Measurements from ENCODE around the gene WDR38. TPM values are rescaled to one million over a fixed set of nuclear protein-coding genes. Genes with fewer than 3 reads are reported as not detected.

The WDR38 gene
- total and polyA plus RNA-seq, 4 donors: not detected

DNA sequence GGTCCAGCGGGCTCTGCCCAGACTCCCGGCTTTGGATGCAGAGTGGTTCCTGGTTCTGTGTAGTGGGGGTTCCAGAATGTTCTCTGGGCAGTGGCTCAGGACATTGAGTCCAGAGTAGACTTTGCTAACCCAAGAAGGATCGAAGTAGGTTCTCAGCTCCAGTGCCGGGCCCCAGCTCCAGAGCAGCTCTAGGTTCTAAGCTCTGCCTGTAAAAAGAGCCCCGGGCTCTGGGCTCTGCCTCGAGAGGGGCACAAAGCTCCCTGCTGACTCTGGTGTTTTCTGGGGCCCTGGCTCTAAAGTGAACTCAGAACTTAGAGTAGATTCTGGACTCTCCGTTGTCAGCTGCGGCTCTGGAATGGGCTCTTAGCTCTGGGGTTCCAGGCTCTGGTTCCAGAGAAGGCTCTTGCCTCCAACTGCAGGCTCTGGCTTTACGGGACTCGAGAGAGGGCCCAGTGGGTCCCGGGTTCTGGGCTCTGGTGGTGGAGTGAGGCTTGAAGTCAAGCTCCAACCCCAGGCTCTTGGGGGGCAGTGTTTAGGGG, 414 bp downstream of the WDR38 start:
- Histone ChIP-seq H3K36me3 (ENCODE audit: control insufficient read depth in 4 of 4, insufficient read depth in 3 of 4, low read depth in 1 of 4, low read length in 3 of 4) (peaks cover 4 to 22% (median 13%) of the 10 kb centered on the region in 4 donors), H3K4me1 (ENCODE audit: control insufficient read depth in 4 of 4, insufficient read depth in 4 of 4, low read length in 3 of 4) (peaks cover 2 to 13% (median 10%) of the 10 kb centered on the region in 4 donors), H3K4me3 (ENCODE audit: low read depth in 1 of 3, low read length in 3 of 3) (peak overlapping the region in 1 of 3 donors; percentile 49), H3K27me3 (ENCODE audit: control insufficient read depth in 4 of 4, insufficient read depth in 4 of 4, low read length in 3 of 4) (peaks cover 0 to 2% (median 0%) of the 10 kb centered on the region in 4 donors), H3K9ac (ENCODE audit: low read depth in 1 of 2, low read length in 2 of 2) (no peak overlapping the region), H3K27ac (ENCODE audit: low read depth in 1 of 2, low read length in 2 of 2) (no peak overlapping the region), H3K9me3 (ENCODE audit: control insufficient read depth in 4 of 4, low read length in 3 of 4) (no peaks in the 10 kb centered on the region)
- 62% methylated on average over 11 of the region's 11 CpGs for WGBS
- no peak for DNase-seq (ENCODE audit: low spot score)
- TF ChIP-seq, protein P1, sequence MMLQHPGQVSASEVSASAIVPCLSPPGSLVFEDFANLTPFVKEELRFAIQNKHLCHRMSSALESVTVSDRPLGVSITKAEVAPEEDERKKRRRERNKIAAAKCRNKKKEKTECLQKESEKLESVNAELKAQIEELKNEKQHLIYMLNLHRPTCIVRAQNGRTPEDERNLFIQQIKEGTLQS (IDR thresholded peaks at IDR 0.05): no peak
- TF ChIP-seq RAD21 (IDR thresholded peaks at IDR 0.05) (no peak), RXRA (IDR thresholded peaks at IDR 0.05) (no peak), FOXA1 (IDR thresholded peaks at IDR 0.05) (no peak), HNF4G (IDR thresholded peaks at IDR 0.05) (no peak), SP1 (IDR thresholded peaks at IDR 0.05) (no peak), HNF4A (conservative IDR thresholded peaks at IDR 0.05) (no peak), MAX (IDR thresholded peaks at IDR 0.05) (no peak)
- TF ChIP-seq, protein P2, sequence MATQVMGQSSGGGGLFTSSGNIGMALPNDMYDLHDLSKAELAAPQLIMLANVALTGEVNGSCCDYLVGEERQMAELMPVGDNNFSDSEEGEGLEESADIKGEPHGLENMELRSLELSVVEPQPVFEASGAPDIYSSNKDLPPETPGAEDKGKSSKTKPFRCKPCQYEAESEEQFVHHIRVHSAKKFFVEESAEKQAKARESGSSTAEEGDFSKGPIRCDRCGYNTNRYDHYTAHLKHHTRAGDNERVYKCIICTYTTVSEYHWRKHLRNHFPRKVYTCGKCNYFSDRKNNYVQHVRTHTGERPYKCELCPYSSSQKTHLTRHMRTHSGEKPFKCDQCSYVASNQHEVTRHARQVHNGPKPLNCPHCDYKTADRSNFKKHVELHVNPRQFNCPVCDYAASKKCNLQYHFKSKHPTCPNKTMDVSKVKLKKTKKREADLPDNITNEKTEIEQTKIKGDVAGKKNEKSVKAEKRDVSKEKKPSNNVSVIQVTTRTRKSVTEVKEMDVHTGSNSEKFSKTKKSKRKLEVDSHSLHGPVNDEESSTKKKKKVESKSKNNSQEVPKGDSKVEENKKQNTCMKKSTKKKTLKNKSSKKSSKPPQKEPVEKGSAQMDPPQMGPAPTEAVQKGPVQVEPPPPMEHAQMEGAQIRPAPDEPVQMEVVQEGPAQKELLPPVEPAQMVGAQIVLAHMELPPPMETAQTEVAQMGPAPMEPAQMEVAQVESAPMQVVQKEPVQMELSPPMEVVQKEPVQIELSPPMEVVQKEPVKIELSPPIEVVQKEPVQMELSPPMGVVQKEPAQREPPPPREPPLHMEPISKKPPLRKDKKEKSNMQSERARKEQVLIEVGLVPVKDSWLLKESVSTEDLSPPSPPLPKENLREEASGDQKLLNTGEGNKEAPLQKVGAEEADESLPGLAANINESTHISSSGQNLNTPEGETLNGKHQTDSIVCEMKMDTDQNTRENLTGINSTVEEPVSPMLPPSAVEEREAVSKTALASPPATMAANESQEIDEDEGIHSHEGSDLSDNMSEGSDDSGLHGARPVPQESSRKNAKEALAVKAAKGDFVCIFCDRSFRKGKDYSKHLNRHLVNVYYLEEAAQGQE (IDR thresholded peaks at IDR 0.05): no peak

DNA sequence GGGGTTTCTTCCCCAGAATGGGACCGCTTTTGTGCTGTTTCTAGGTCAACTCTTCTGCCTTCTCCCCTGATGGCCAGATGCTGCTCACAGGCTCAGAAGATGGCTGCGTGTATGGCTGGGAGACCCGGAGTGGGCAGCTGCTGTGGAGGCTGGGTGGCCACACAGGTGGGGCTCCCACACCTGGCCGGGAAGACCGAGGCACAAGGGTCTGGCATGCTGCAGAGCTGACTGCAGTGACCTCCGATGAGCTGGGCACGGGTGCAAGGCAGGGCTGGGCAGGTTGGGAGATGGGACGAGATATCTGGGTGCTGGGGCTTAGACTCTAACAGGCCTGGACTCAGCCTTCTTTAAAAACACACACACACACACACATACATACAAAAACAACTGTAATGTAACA, 901 bp downstream of the WDR38 start:
- H3K9me3 ChIP-seq (ENCODE audit: control insufficient read depth in 4 of 4, low read length in 3 of 4): no peaks in the 10 kb centered on the region
- 86% methylated on average over 8 of the region's 8 CpGs for WGBS
- H3K4me1 ChIP-seq (ENCODE audit: control insufficient read depth in 4 of 4, insufficient read depth in 4 of 4, low read length in 3 of 4): peaks cover 2 to 13% (median 10%) of the 10 kb centered on the region in 4 donors
- H3K27me3 ChIP-seq (ENCODE audit: control insufficient read depth in 4 of 4, insufficient read depth in 4 of 4, low read length in 3 of 4): no peaks in the 10 kb centered on the region
- H3K36me3 ChIP-seq (ENCODE audit: control insufficient read depth in 4 of 4, insufficient read depth in 3 of 4, low read depth in 1 of 4, low read length in 3 of 4): peaks cover 9 to 27% (median 16%) of the 10 kb centered on the region in 4 donors
- no peak overlapping the region for H3K9ac ChIP-seq (ENCODE audit: low read depth in 1 of 2, low read length in 2 of 2)
- no peak overlapping the region for H3K4me3 ChIP-seq (ENCODE audit: low read depth in 1 of 3, low read length in 3 of 3)
- H3K27ac ChIP-seq (ENCODE audit: low read depth in 1 of 2, low read length in 2 of 2): no peak overlapping the region
- DNase-seq (ENCODE audit: low spot score): no peak
- TF ChIP-seq SP1 (IDR thresholded peaks at IDR 0.05) (no peak), FOXA2 (IDR thresholded peaks at IDR 0.05) (no peak), GABPA (IDR thresholded peaks at IDR 0.05 in 1 of 2, conservative IDR thresholded peaks at IDR 0.05 in 1 of 2) (no peak), FOXA1 (IDR thresholded peaks at IDR 0.05) (no peak), RXRA (IDR thresholded peaks at IDR 0.05) (no peak), YY1 (IDR thresholded peaks at IDR 0.05) (no peak), NR2F2 (IDR thresholded peaks at IDR 0.05) (no peak), HNF4G (IDR thresholded peaks at IDR 0.05) (no peak), MAX (IDR thresholded peaks at IDR 0.05) (no peak), EGR1 (IDR thresholded peaks at IDR 0.05; ENCODE audit: low read depth in 2 of 2) (no peak), JUND (IDR thresholded peaks at IDR 0.05) (no peak), RAD21 (IDR thresholded peaks at IDR 0.05) (no peak), HNF4A (conservative IDR thresholded peaks at IDR 0.05) (no peak), TAF1 (conservative IDR thresholded peaks at IDR 0.05) (no peak)
- TF ChIP-seq, protein P3, sequence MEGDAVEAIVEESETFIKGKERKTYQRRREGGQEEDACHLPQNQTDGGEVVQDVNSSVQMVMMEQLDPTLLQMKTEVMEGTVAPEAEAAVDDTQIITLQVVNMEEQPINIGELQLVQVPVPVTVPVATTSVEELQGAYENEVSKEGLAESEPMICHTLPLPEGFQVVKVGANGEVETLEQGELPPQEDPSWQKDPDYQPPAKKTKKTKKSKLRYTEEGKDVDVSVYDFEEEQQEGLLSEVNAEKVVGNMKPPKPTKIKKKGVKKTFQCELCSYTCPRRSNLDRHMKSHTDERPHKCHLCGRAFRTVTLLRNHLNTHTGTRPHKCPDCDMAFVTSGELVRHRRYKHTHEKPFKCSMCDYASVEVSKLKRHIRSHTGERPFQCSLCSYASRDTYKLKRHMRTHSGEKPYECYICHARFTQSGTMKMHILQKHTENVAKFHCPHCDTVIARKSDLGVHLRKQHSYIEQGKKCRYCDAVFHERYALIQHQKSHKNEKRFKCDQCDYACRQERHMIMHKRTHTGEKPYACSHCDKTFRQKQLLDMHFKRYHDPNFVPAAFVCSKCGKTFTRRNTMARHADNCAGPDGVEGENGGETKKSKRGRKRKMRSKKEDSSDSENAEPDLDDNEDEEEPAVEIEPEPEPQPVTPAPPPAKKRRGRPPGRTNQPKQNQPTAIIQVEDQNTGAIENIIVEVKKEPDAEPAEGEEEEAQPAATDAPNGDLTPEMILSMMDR (IDR thresholded peaks at IDR 0.05; ENCODE audit: low read depth, low read length, missing input control): no peak
- TF ChIP-seq, protein P1 (IDR thresholded peaks at IDR 0.05): no peak
- TF ChIP-seq, protein P2 (IDR thresholded peaks at IDR 0.05): no peak
- TF ChIP-seq, protein P4, sequence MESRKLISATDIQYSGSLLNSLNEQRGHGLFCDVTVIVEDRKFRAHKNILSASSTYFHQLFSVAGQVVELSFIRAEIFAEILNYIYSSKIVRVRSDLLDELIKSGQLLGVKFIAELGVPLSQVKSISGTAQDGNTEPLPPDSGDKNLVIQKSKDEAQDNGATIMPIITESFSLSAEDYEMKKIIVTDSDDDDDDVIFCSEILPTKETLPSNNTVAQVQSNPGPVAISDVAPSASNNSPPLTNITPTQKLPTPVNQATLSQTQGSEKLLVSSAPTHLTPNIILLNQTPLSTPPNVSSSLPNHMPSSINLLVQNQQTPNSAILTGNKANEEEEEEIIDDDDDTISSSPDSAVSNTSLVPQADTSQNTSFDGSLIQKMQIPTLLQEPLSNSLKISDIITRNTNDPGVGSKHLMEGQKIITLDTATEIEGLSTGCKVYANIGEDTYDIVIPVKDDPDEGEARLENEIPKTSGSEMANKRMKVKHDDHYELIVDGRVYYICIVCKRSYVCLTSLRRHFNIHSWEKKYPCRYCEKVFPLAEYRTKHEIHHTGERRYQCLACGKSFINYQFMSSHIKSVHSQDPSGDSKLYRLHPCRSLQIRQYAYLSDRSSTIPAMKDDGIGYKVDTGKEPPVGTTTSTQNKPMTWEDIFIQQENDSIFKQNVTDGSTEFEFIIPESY (IDR thresholded peaks at IDR 0.05): no peak

Data from liver (tissue), 9 donors.